Measurements from ENCODE around the gene SMYD2. TPM values are rescaled to one million over a fixed set of nuclear protein-coding genes. Genes with fewer than 3 reads are reported as not detected.

SMYD2 gene
- total and polyA plus RNA-seq, 8 donors, result 8.2 to 68.7 (median 26.6) TPM

DNA sequence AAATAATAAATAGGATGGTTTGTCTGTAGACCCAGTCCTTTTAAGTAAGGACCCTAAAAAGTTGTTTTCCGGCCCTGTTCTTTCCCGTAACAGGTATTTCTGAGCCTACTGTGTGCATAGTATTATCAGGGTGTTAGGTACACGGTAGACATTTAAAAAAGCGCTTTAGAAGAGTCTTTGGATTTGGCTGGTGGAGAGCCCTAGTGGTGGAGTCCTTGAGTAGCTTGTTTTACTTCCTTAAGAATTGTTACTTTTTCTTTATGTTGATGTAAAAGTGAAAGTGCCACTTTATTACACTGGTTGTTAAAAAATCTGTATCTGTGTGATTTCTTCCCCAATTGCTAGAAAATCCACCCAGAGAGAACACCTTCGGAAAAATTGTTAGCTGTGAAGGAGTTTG is 36.8 kb downstream of the SMYD2 start:
- WGBS, 5 donors, result 89 to 94% (median 90%) methylated on average over 5 of the region's 5 CpGs
- H3K27me3 ChIP-seq, result no peaks in the 10 kb centered on the region
- DNase-seq, result no peak
- H3K27ac ChIP-seq, result no peak overlapping the region
- H3K4me1 ChIP-seq, result no peaks in the 10 kb centered on the region
- H3K36me3 ChIP-seq, result peaks cover 0 to 54% (median 38%) of the 10 kb centered on the region in 4 donors
- H3K9me3 ChIP-seq, result no peaks in the 10 kb centered on the region
- TF ChIP-seq POLR2AphosphoS5 (IDR thresholded peaks at IDR 0.05) (no peak), POLR2A (IDR thresholded peaks at IDR 0.05) (no peak), EP300 (IDR thresholded peaks at IDR 0.05) (no peak)
- TF ChIP-seq, protein P1, sequence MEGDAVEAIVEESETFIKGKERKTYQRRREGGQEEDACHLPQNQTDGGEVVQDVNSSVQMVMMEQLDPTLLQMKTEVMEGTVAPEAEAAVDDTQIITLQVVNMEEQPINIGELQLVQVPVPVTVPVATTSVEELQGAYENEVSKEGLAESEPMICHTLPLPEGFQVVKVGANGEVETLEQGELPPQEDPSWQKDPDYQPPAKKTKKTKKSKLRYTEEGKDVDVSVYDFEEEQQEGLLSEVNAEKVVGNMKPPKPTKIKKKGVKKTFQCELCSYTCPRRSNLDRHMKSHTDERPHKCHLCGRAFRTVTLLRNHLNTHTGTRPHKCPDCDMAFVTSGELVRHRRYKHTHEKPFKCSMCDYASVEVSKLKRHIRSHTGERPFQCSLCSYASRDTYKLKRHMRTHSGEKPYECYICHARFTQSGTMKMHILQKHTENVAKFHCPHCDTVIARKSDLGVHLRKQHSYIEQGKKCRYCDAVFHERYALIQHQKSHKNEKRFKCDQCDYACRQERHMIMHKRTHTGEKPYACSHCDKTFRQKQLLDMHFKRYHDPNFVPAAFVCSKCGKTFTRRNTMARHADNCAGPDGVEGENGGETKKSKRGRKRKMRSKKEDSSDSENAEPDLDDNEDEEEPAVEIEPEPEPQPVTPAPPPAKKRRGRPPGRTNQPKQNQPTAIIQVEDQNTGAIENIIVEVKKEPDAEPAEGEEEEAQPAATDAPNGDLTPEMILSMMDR (IDR thresholded peaks at IDR 0.05), result no peak
- intact Hi-C loops (cut with DNase I; ENCODE audit: low total_unique reads), result no loop called here
- no peak overlapping the region for H3K4me3 ChIP-seq

DNA sequence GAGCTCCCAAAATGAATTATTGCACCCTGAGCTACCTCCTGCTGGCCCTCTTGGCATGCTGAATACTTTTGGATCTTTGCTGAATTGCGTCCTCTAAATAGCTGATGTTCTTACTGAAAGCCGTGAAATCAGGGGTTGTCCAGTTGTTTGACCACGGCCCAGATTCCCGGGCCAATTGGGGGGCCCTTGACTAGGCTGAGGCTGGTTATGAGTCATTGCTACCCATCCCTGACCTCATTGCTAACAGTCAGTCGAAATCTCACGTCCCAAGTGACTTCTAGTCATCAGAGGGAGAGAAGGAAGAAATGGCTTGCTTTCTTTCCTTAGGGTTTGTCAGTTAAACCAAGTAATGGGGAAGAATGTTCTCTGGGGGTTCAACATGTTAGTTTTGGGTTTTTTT is 37.4 kb downstream of the SMYD2 start:
- Histone ChIP-seq H3K4me1 (no peaks in the 10 kb centered on the region), H3K4me3 (no peak overlapping the region), H3K27me3 (no peaks in the 10 kb centered on the region), H3K9me3 (no peaks in the 10 kb centered on the region), H3K36me3 (peaks cover 0 to 54% (median 38%) of the 10 kb centered on the region in 4 donors), H3K27ac (no peak overlapping the region)
- intact Hi-C loops (cut with DNase I; ENCODE audit: low total_unique reads), result no loop called here
- WGBS, 5 donors, result 55 to 68% (median 65%) methylated on average over 6 of the region's 6 CpGs
- TF ChIP-seq, protein P1 (IDR thresholded peaks at IDR 0.05), result no peak
- no peak for TF ChIP-seq POLR2A (IDR thresholded peaks at IDR 0.05)
- no peak for TF ChIP-seq EP300 (IDR thresholded peaks at IDR 0.05)
- TF ChIP-seq POLR2AphosphoS5 (IDR thresholded peaks at IDR 0.05), result no peak
- DNase-seq, result no peak

DNA sequence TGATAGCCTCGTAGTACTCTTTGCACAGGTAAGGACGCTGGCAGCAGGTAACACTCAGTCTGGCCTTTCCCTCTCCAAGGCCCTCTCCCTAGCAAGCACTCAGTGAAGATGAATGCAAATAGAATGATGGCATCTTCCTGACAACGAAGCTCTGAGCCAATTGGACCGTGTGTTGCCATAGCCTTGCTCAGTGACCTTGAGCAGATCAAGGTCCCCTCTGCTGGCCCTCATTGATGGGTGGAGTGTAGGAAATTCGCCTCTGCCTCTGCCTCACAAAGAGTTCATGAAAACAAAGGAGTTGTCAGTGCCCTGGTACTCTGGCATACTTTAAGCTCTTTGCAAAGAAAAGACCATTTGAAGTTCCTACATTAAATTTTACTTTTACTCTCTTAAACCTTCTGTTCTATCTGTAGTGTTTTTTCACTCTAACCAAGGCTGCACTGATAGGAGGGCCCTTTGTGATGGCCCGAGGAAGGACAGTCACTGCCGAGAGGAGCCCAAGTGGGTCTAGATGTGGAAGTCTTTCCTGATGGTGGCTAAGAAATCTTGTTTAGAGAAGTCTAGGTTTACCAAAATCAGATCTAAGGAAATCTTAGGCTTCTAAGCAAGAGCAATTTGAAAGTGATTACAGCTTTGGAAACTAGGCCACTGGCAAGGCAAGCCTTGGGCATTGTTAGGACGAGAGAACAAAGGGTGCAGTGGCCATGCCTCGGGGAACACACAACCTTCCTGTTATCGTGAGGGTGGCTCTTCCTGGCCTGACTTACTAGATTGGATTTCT is 38.2 kb downstream of the SMYD2 start:
- 73 to 85% (median 82%) methylated on average over 10 of the region's 10 CpGs for WGBS, 5 donors
- Histone ChIP-seq H3K36me3 (peaks cover 0 to 54% (median 38%) of the 10 kb centered on the region in 4 donors), H3K4me3 (no peak overlapping the region), H3K9me3 (no peaks in the 10 kb centered on the region), H3K27ac (no peak overlapping the region), H3K4me1 (no peaks in the 10 kb centered on the region), H3K27me3 (no peaks in the 10 kb centered on the region)
- no peak for TF ChIP-seq POLR2AphosphoS5 (IDR thresholded peaks at IDR 0.05)
- TF ChIP-seq, protein P1 (IDR thresholded peaks at IDR 0.05), result no peak
- intact Hi-C loops (cut with DNase I; ENCODE audit: low total_unique reads), result no loop called here
- no peak for DNase-seq

DNA sequence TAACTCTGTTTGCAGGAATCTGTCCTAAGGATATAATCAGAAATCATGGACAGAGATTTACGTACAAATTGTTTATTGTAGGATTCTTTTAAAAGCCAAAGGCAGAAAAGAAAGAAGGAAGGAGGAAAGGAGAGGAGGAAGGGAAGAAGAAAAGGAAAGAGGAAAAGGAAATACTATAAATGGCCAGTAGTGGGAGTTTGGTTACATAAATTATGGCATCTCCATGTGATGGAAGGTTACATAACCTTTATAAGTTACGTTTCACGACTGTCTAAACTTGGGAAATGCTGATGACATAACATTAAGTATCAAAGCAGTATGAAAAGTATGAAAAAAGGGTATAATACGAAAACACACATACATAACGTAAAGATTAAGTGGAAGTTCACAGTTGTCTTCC is 39.0 kb downstream of the SMYD2 start:
- 87 to 95% (median 89%) methylated on average over 5 of the region's 5 CpGs for WGBS, 5 donors
- no peaks in the 10 kb centered on the region for H3K4me1 ChIP-seq
- no peak overlapping the region for H3K4me3 ChIP-seq
- no peak for TF ChIP-seq POLR2A (IDR thresholded peaks at IDR 0.05)
- TF ChIP-seq, protein P1 (IDR thresholded peaks at IDR 0.05), result no peak
- no peak for TF ChIP-seq POLR2AphosphoS5 (IDR thresholded peaks at IDR 0.05)
- TF ChIP-seq EP300 (IDR thresholded peaks at IDR 0.05), result no peak
- intact Hi-C loops (cut with DNase I; ENCODE audit: low total_unique reads), result no loop called here
- H3K27me3 ChIP-seq, result no peaks in the 10 kb centered on the region
- no peaks in the 10 kb centered on the region for H3K9me3 ChIP-seq
- H3K36me3 ChIP-seq, result peaks cover 0 to 54% (median 38%) of the 10 kb centered on the region in 4 donors
- no peak overlapping the region for H3K27ac ChIP-seq
- DNase-seq, result no peak

All from stomach (tissue), 9 donors.